Loucy (cell line): ENCODE results near the gene STRBP.

Experiments used
- H2AFZ ChIP-seq: fragments of 200-600 bp; sonication (generic); 2 replicates; pipeline ENCODE4 v1.6.0; 2016; ENCODE audit warnings: antibody characterized with exemption, mild to moderate bottlenecking, low read length, moderate library complexity
- H3F3A ChIP-seq: fragments of 200-600 bp; 2 replicates; pipeline ENCODE4 v1.6.0; 2016; ENCODE audit warnings: antibody characterized with exemption, low read depth, mild to moderate bottlenecking
- H3K27me3 ChIP-seq: fragments of 200-600 bp; sonication (generic); 2 replicates; pipeline ENCODE4 v1.6.1; 2014; ENCODE audit warnings: low read length, mild to moderate bottlenecking; ENCODE audit not compliant: insufficient read depth, poor library complexity, severe bottlenecking
- H3K36me3 ChIP-seq: fragments of 200-600 bp; sonication (generic); 2 replicates; pipeline ENCODE4 v1.6.1; 2016; ENCODE audit warnings: low read length; ENCODE audit not compliant: insufficient read depth
- H3K4me1 ChIP-seq: fragments of 200-600 bp; sonication (generic); 2 replicates; pipeline ENCODE4 v1.5.1; 2014; ENCODE audit warnings: low read length, mild to moderate bottlenecking; ENCODE audit not compliant: insufficient read depth, poor library complexity, severe bottlenecking
- H3K4me2 ChIP-seq: fragments of 200-600 bp; sonication (generic); 2 replicates; pipeline ENCODE4 v1.6.0; 2014; ENCODE audit warnings: antibody characterized with exemption, low read length, low read depth, mild to moderate bottlenecking; ENCODE audit not compliant: poor library complexity, severe bottlenecking
- H3K4me3 ChIP-seq: fragments of 200-600 bp; sonication (generic); 2 replicates; pipeline ENCODE4 v1.5.1; 2014; ENCODE audit warnings: low read length, mild to moderate bottlenecking, mixed read lengths; ENCODE audit not compliant: poor library complexity, severe bottlenecking
- H3K79me2 ChIP-seq: fragments of 200-600 bp; sonication (generic); 2 replicates; pipeline ENCODE4 v1.6.1; 2014; ENCODE audit warnings: low read length; ENCODE audit not compliant: insufficient read depth
- H3K9ac ChIP-seq: fragments of 200-600 bp; sonication (generic); 2 replicates; pipeline ENCODE4 v1.6.0; 2014; ENCODE audit warnings: mild to moderate bottlenecking, low read depth, low read length, moderate library complexity; ENCODE audit not compliant: poor library complexity, severe bottlenecking
- H3K9me2 ChIP-seq: fragments of 200-600 bp; sonication (generic); replicated peaks from 2 replicates; pipeline ENCODE4 v1.6.1; 2016; ENCODE audit warnings: low read depth, low read length, mixed read lengths
- H3K9me3 ChIP-seq: fragments of 200-600 bp; sonication (generic); 2 replicates; pipeline ENCODE4 v1.6.1; 2014; ENCODE audit warnings: mild to moderate bottlenecking, antibody characterized with exemption, low read length, low read depth; ENCODE audit not compliant: insufficient read depth
- H4K20me1 ChIP-seq: fragments of 200-600 bp; sonication (generic); 2 replicates; pipeline ENCODE4 v1.6.0; 2014; ENCODE audit warnings: antibody characterized with exemption, low read length, mild to moderate bottlenecking; ENCODE audit not compliant: insufficient read depth, poor library complexity, severe bottlenecking
- EZH2phosphoT487 ChIP-seq: fragments of 200-600 bp; IDR thresholded peaks from 2 replicates; pipeline ENCODE4 v1.6.1; 2018; ENCODE audit warnings: antibody characterized with exemption, mild to moderate bottlenecking, moderate library complexity, borderline replicate concordance
- TF ChIP-seq, protein P1 (sequence below): fragments of 200-600 bp; sonication (generic); conservative IDR thresholded peaks from 2 replicates; pipeline ENCODE4 v1.5.1; 2014; ENCODE audit warnings: mild to moderate bottlenecking, antibody characterized with exemption, low read length

Gene STRBP

DNA sequence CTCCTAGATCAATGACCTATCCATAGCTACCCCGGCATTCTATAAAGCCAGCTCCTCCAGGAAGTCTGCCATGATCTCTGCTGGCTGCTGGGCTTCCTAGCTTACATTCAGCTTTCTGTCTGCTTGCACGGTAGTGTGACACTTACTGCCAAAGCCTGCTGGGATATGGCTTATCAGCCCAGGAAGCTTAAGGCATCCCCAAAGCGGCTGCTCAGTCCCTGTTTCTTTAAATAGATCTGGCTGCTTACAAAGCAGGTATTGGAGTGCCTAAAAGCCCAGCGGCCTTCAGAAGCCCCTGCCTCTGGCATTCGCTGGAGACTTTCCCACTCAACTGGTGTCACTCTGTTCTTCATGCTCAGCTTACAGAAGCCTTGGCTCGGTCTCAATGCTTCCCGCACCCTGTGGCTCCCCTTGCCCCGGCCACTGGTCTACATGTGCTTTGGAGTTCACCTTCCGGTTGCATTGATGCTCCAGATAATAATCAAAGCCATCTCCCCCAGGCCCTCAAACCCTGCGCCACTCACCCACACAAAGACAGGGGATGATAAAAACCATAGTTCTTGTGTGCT, 31.3 kb upstream of the STRBP start:
- no peaks in the 10 kb centered on the region for H3K36me3 ChIP-seq
- peaks cover 2% of the 10 kb centered on the region for H3K4me1 ChIP-seq
- H4K20me1 ChIP-seq: no peaks in the 10 kb centered on the region
- no peaks in the 10 kb centered on the region for H3F3A ChIP-seq
- H3K79me2 ChIP-seq: no peaks in the 10 kb centered on the region
- no peaks in the 10 kb centered on the region for H3K9me2 ChIP-seq
- H3K9me3 ChIP-seq: no peaks in the 10 kb centered on the region
- no peak overlapping the region for H3K4me3 ChIP-seq
- TF ChIP-seq, protein P1, sequence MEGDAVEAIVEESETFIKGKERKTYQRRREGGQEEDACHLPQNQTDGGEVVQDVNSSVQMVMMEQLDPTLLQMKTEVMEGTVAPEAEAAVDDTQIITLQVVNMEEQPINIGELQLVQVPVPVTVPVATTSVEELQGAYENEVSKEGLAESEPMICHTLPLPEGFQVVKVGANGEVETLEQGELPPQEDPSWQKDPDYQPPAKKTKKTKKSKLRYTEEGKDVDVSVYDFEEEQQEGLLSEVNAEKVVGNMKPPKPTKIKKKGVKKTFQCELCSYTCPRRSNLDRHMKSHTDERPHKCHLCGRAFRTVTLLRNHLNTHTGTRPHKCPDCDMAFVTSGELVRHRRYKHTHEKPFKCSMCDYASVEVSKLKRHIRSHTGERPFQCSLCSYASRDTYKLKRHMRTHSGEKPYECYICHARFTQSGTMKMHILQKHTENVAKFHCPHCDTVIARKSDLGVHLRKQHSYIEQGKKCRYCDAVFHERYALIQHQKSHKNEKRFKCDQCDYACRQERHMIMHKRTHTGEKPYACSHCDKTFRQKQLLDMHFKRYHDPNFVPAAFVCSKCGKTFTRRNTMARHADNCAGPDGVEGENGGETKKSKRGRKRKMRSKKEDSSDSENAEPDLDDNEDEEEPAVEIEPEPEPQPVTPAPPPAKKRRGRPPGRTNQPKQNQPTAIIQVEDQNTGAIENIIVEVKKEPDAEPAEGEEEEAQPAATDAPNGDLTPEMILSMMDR: no peak
- no peak for TF ChIP-seq EZH2phosphoT487
- H3K27me3 ChIP-seq: no peaks in the 10 kb centered on the region
- H3K9ac ChIP-seq: no peak overlapping the region
- no peak overlapping the region for H2AFZ ChIP-seq
- no peak overlapping the region for H3K4me2 ChIP-seq

DNA sequence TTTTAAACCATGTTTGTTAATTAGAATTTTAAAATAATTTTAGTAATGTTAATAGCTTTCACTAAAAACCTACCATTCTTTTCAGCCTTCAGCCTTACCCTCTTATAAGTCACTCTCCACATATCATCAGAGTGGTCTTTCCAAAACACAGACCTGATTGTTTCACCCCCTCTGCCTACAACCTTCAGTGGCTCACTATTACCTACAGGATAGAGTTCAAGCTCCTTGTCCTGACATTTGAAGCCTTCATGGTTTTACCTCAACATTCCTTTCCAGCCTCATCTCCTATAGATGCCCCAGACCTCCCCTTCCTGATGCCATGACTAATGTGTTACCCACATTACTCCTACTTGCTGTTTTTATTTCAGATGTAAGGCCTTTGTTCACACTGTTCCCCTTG, 27.8 kb upstream of the STRBP start:
- H3K27me3 ChIP-seq: no peaks in the 10 kb centered on the region
- no peaks in the 10 kb centered on the region for H3K4me1 ChIP-seq
- H2AFZ ChIP-seq: no peak overlapping the region
- H3K79me2 ChIP-seq: no peaks in the 10 kb centered on the region
- no peak overlapping the region for H3K4me3 ChIP-seq
- H3K4me2 ChIP-seq: no peak overlapping the region
- H4K20me1 ChIP-seq: no peaks in the 10 kb centered on the region
- no peak for TF ChIP-seq EZH2phosphoT487
- TF ChIP-seq, protein P1: no peak
- no peaks in the 10 kb centered on the region for H3F3A ChIP-seq
- H3K9me2 ChIP-seq: no peaks in the 10 kb centered on the region
- H3K9ac ChIP-seq: no peak overlapping the region
- no peaks in the 10 kb centered on the region for H3K9me3 ChIP-seq
- no peaks in the 10 kb centered on the region for H3K36me3 ChIP-seq

DNA sequence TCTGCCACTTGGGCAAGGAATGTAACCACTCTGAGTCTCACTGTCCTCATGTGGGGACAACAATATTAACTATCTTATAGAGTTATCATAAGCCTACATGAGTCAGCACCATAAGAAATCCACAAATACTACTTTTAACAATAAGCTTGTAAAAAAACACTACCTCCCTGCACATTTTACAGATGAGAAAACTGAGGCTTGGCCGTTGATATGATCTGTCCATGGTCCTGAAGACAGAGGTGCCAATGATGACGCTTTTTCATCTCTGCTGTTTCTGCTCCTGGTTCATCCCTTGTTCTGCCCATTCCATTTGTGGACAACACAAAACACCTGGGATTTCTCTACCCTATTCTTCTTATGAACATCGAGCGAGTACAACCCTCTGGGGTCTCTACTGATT, 23.4 kb upstream of the STRBP start:
- Histone ChIP-seq H3K9me3 (no peaks in the 10 kb centered on the region), H3K4me3 (no peak overlapping the region), H3K9me2 (no peaks in the 10 kb centered on the region), H4K20me1 (no peaks in the 10 kb centered on the region), H3K36me3 (no peaks in the 10 kb centered on the region), H2AFZ (no peak overlapping the region), H3K4me1 (no peaks in the 10 kb centered on the region), H3K9ac (no peak overlapping the region), H3K79me2 (no peaks in the 10 kb centered on the region), H3K4me2 (no peak overlapping the region), H3K27me3 (no peaks in the 10 kb centered on the region), H3F3A (no peaks in the 10 kb centered on the region)
- TF ChIP-seq EZH2phosphoT487: no peak
- TF ChIP-seq, protein P1: no peak
